AG04449 (cell line): Measurements from ENCODE around the gene NTRK3.

Experiments
- CTCF ChIA-PET: fragments of 350-600 bp; formaldehyde crosslinking; extraction: SDS; loops from one replicate; lab custom pipeline; 2021; ENCODE audit warnings: antibody characterized with exemption; lab: Yijun Ruan, JAX
- POLR2A ChIA-PET: fragments of 400-600, 350-600 bp; formaldehyde crosslinking; extraction: SDS; loops from one replicate; lab custom pipeline; 2020; ENCODE audit warnings: antibody characterized with exemption, inconsistent platforms; lab: Yijun Ruan, JAX
- DNase-seq: peaks from one replicate; pipeline ENCODE4 v3.0.0-alpha.2; 2010; ENCODE audit warnings: low read depth, low spot score
- H3K4me3 ChIP-seq: 2 replicates; pipeline ENCODE4 v1.5.1; 2011; ENCODE audit warnings: low read depth, mild to moderate bottlenecking, control low read depth, low read length
- TF ChIP-seq, protein P1 (sequence below): IDR thresholded peaks from one replicate; pipeline ENCODE4 v1.5.1; 2011; ENCODE audit warnings: mild to moderate bottlenecking, moderate library complexity, low read length, control low read depth, inconsistent platforms; ENCODE audit not compliant: insufficient read depth; ENCODE audit errors: missing control alignments

The NTRK3 gene

DNA sequence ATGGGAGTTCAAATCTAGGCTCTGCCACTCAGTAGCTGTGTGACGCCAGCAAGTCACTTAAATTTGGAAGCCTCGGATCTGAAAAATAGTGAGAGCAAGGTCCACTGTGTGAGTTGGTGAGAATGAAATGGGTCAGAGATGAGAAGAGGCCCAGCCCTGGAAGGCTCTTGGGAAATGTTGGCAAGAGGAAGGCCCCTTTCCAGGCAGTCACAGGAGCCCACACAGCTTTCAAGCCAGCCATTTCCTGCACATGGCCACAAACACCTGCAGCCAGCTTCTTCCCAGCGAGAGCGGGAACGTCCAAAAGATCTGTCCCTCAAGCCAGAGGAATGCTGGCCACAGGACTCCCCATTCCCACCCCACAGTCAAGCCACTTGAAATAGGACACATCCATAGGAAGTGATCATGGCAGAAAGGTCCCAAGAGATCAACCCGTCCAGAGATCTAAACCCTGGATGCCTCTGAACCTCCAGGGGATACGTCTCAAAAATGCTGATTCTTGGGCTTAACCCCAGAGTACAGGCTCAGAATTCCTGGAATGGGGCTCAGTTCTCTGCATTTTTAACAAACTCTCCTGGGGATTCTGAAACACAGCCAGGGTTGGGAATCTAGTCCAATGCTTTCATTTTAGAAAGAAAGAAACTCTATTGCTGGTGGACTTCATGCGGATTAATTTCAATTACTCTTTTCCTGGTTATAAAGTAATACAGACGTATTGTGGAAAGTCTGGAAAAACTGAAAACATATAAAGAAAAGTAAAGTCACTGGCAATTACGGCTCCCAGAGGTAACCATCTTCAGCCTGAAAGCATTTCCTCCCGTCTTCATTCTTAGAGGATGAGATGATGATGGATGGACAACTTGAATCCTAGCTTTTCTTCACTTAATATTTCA lies 35.9 kb downstream of the NTRK3 start:
- TF ChIP-seq, protein P1, sequence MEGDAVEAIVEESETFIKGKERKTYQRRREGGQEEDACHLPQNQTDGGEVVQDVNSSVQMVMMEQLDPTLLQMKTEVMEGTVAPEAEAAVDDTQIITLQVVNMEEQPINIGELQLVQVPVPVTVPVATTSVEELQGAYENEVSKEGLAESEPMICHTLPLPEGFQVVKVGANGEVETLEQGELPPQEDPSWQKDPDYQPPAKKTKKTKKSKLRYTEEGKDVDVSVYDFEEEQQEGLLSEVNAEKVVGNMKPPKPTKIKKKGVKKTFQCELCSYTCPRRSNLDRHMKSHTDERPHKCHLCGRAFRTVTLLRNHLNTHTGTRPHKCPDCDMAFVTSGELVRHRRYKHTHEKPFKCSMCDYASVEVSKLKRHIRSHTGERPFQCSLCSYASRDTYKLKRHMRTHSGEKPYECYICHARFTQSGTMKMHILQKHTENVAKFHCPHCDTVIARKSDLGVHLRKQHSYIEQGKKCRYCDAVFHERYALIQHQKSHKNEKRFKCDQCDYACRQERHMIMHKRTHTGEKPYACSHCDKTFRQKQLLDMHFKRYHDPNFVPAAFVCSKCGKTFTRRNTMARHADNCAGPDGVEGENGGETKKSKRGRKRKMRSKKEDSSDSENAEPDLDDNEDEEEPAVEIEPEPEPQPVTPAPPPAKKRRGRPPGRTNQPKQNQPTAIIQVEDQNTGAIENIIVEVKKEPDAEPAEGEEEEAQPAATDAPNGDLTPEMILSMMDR, result no peak
- H3K4me3 ChIP-seq, result no peak overlapping the region
- POLR2A ChIA-PET, result no interaction called here
- CTCF ChIA-PET, result interaction anchor here (1.0 to 1.6 kb wide), 3 partner anchors 24 to 27 kb away, joined by 3 to 5 read pairs (median 4); no protein-coding TSS in a partner anchor
- DNase-seq, result no peak

- H3K4me3 ChIP-seq, result no peak overlapping the region
- TF ChIP-seq, protein P1, result no peak
- POLR2A ChIA-PET, result no interaction called here
- CTCF ChIA-PET, result interaction anchor here (1.0 kb wide), 1 partner anchor 25 kb away, joined by 4 read pairs; no protein-coding TSS in a partner anchor
- DNase-seq, result no peak
Observed at GRCh38 chr15:88219623-88220022, 36.9 kb downstream of the NTRK3 start.

GRCh38 chr15:88218557-88219221 lies 37.9 kb downstream of the NTRK3 start:
- no peak overlapping the region for H3K4me3 ChIP-seq
- CTCF ChIA-PET, result no interaction called here
- POLR2A ChIA-PET, result interaction anchor here (0.7 kb wide), 1 partner anchor 12 kb away, joined by 3 read pairs; no protein-coding TSS in a partner anchor
- no peak for DNase-seq
- TF ChIP-seq, protein P1, result no peak

GRCh38 chr15:88215066-88215648 lies 41.4 kb downstream of the NTRK3 start:
- no peak for DNase-seq
- no peak overlapping the region for H3K4me3 ChIP-seq
- TF ChIP-seq, protein P1, result no peak
- ChIA-PET POLR2A (no interaction called here), CTCF (interaction anchor here (0.8 kb wide), 1 partner anchor 32 kb away, joined by 3 read pairs; no protein-coding TSS in a partner anchor)

DNA sequence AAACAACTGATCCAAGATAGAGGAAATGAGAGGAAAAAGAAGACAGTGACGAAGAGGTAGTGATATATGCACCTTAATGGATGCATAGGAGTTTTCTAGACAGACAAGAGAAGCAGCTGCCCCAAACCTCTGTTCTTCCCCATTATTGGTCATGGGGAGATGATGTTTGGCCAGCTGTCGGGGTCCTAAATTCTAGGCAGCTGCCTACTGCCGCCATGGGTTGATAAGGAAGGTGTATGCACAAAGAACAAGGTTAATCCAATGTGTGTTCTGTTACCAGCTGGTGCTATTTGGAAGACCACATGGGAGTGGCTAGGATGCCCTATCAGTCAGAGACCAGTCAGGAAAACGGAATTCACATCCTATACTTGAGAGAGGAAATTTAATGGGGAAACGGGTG lies 47.4 kb downstream of the NTRK3 start:
- CTCF ChIA-PET, result no interaction called here
- no peak for DNase-seq
- no peak overlapping the region for H3K4me3 ChIP-seq
- TF ChIP-seq, protein P1, result no peak
- POLR2A ChIA-PET, result no interaction called here

- CTCF ChIA-PET, result interaction anchor here (1.3 kb wide), 1 partner anchor 18 kb away, joined by 3 read pairs; no protein-coding TSS in a partner anchor
- POLR2A ChIA-PET, result no interaction called here
- H3K4me3 ChIP-seq, result no peak overlapping the region
- TF ChIP-seq, protein P1, result no peak
- no peak for DNase-seq
Observed at GRCh38 chr15:88208396-88208795, 48.1 kb downstream of the NTRK3 start.
